SK-N-SH treated with all-trans-retinoic acid at 6 μM for 48 hours (cell line): ENCODE results near the gene ANK3.

ENCODE experiments used
- ARNTL ChIP-seq: fragments of 450-650 bp; formaldehyde crosslinking; IDR thresholded peaks from 2 replicates; pipeline ENCODE4 v1.5.0; 2020; ENCODE audit warnings: low read depth, mild to moderate bottlenecking, moderate library complexity, borderline replicate concordance
- CREB5 ChIP-seq: fragments of 250-450 bp; sonication (Bioruptor Pico); IDR thresholded peaks from 2 replicates; pipeline ENCODE4 v1.5.1; 2020; ENCODE audit warnings: low read depth, mild to moderate bottlenecking, moderate library complexity
- GLIS3 ChIP-seq: fragments of 250-450 bp; sonication (Bioruptor Pico); IDR thresholded peaks from 2 replicates; pipeline ENCODE4 v1.5.0; 2020; ENCODE audit warnings: mild to moderate bottlenecking, moderate library complexity
- PATZ1 ChIP-seq: fragments of 250-450 bp; sonication (Bioruptor Pico); IDR thresholded peaks from 2 replicates; pipeline ENCODE4 v1.8.0; 2020; ENCODE audit warnings: mild to moderate bottlenecking, moderate library complexity, borderline replicate concordance
- POU6F1 ChIP-seq: fragments of 250-450 bp; sonication (Bioruptor Pico); IDR thresholded peaks from 2 replicates; pipeline ENCODE4 v1.8.0; 2021; ENCODE audit warnings: low read depth, mild to moderate bottlenecking, moderate library complexity, borderline replicate concordance
- PPARA ChIP-seq: fragments of 250-450 bp; sonication (Bioruptor Pico); IDR thresholded peaks from 2 replicates; pipeline ENCODE4 v1.5.0; 2020; ENCODE audit warnings: mild to moderate bottlenecking, borderline replicate concordance
- RARB ChIP-seq: fragments of 250-450 bp; sonication (Bioruptor Pico); IDR thresholded peaks from 2 replicates; pipeline ENCODE4 v1.8.0; 2021; ENCODE audit warnings: mild to moderate bottlenecking, moderate library complexity
- SNAI2 ChIP-seq: fragments of 250-450 bp; sonication (Bioruptor Pico); IDR thresholded peaks from 2 replicates; pipeline ENCODE4 v1.5.0; 2020; ENCODE audit warnings: mild to moderate bottlenecking, moderate library complexity
- TOX ChIP-seq: fragments of 250-450 bp; sonication (Bioruptor Pico); IDR thresholded peaks from 2 replicates; pipeline ENCODE4 v1.8.0; 2021; ENCODE audit warnings: mild to moderate bottlenecking, moderate library complexity, borderline replicate concordance
- TSHZ2 ChIP-seq: fragments of 250-450 bp; sonication (Bioruptor Pico); IDR thresholded peaks from 2 replicates; pipeline ENCODE4 v1.5.0; 2020; ENCODE audit warnings: mild to moderate bottlenecking, moderate library complexity
- ZC3H10 ChIP-seq: fragments of 250-450 bp; sonication (Bioruptor Pico); IDR thresholded peaks from 2 replicates; pipeline ENCODE4 v1.5.1; 2021; ENCODE audit warnings: mild to moderate bottlenecking, moderate library complexity
- ZFP3 ChIP-seq: fragments of 250-450 bp; sonication (Bioruptor Pico); IDR thresholded peaks from 2 replicates; pipeline ENCODE4 v1.5.0; 2020; ENCODE audit warnings: mild to moderate bottlenecking, moderate library complexity
- ZFP30 ChIP-seq: fragments of 450-650 bp; formaldehyde crosslinking; IDR thresholded peaks from 2 replicates; pipeline ENCODE4 v1.5.0; 2022; ENCODE audit warnings: mild to moderate bottlenecking, moderate library complexity
- ZNF565 ChIP-seq: fragments of 450-650 bp; formaldehyde crosslinking; conservative IDR thresholded peaks from 2 replicates; pipeline ENCODE4 v1.5.0; 2020; ENCODE audit warnings: low read depth, mild to moderate bottlenecking, moderate library complexity

- TF ChIP-seq ZFP30 (no peak), ZC3H10 (CRISPR knock-in tag) (no peak), POU6F1 (CRISPR knock-in tag) (no peak), TSHZ2 (CRISPR knock-in tag) (no peak), ZNF565 (CRISPR knock-in tag) (no peak), RARB (CRISPR knock-in tag) (no peak), GLIS3 (CRISPR knock-in tag) (no peak), TOX (no peak), ZFP3 (CRISPR knock-in tag) (no peak), PATZ1 (no peak), SNAI2 (CRISPR knock-in tag) (no peak), PPARA (no peak), ARNTL (CRISPR knock-in tag) (no peak), CREB5 (CRISPR knock-in tag) (no peak)
These were observed 107.8 kb downstream of the ANK3 start for GRCh38 chr10:60281792-60282353.
